Measurements from ENCODE around the gene SFXN4. TPM values are rescaled to one million over a fixed set of nuclear protein-coding genes. Genes with fewer than 3 reads are reported as not detected.
"Not testable (repeated sequence)": the region's sequence is repeated elsewhere in the genome, so short reads cannot be mapped to it uniquely, and the experiment has no call there.

The SFXN4 gene
- total RNA-seq, 2 experiments from 2014 or later: 27.8 to 46.4 TPM

DNA sequence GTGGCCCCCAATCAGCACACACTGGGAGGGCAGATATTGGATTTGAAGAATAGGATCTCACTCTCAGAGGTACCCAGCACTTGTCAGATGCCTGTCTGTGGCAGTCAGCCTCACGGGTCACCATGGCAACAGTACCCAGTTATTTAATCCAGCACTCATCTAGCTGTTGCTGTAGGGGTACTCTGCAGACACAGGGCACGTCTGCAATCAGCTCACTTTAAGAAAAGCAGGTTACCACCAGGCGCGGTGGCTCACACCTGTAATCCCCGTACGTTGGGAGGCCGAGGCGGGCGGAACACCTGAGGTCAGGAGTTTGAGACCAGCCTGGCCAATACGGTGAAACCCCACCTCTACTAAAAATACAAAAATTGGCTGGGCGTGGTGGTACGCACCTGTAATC lies 11.9 kb downstream of the SFXN4 start:
- TF ChIP-seq, protein P1, sequence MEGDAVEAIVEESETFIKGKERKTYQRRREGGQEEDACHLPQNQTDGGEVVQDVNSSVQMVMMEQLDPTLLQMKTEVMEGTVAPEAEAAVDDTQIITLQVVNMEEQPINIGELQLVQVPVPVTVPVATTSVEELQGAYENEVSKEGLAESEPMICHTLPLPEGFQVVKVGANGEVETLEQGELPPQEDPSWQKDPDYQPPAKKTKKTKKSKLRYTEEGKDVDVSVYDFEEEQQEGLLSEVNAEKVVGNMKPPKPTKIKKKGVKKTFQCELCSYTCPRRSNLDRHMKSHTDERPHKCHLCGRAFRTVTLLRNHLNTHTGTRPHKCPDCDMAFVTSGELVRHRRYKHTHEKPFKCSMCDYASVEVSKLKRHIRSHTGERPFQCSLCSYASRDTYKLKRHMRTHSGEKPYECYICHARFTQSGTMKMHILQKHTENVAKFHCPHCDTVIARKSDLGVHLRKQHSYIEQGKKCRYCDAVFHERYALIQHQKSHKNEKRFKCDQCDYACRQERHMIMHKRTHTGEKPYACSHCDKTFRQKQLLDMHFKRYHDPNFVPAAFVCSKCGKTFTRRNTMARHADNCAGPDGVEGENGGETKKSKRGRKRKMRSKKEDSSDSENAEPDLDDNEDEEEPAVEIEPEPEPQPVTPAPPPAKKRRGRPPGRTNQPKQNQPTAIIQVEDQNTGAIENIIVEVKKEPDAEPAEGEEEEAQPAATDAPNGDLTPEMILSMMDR (conservative IDR thresholded peaks at IDR 0.05; ENCODE audit: low read length): no peak
- no peak for TF ChIP-seq EZH2phosphoT487 (IDR thresholded peaks at IDR 0.05; ENCODE audit: borderline replicate concordance, low read depth, low read length)
- BruUV-seq (replicated peaks): no TSS peak
- H3K36me3 ChIP-seq (ENCODE audit: insufficient read depth, low read length): peaks cover 89% of the 10 kb centered on the region
- no peak overlapping the region for H3K27ac ChIP-seq (ENCODE audit: low read depth, low read length, poor library complexity, severe bottlenecking)
- POLR2A ChIA-PET: interaction anchor here (0.6 to 1.1 kb wide), 3 partner anchors 9 to 1140 kb away, joined by 3 to 4 read pairs (median 3); no protein-coding TSS in a partner anchor
- H3K4me3 ChIP-seq (ENCODE audit: low read depth, low read length, poor library complexity, severe bottlenecking): no peak overlapping the region
- H3K9me2 ChIP-seq (ENCODE audit: insufficient read depth, low read length): no peaks in the 10 kb centered on the region
- no peak overlapping the region for H2AFZ ChIP-seq (ENCODE audit: low read length)
- CTCF ChIA-PET (ENCODE audit: unreplicated experiment): no interaction called here
- no peaks in the 10 kb centered on the region for H3K9me3 ChIP-seq (ENCODE audit: low read length)
- H3K4me2 ChIP-seq (ENCODE audit: low read length): no peak overlapping the region
- H4K20me1 ChIP-seq (ENCODE audit: insufficient read depth, low read length): no peaks in the 10 kb centered on the region
- H3K4me1 ChIP-seq (ENCODE audit: insufficient read depth, low read length, poor library complexity, severe bottlenecking): peaks cover 4% of the 10 kb centered on the region
- DNase-seq (ENCODE audit: low spot score): no peak
- H3K79me2 ChIP-seq (ENCODE audit: insufficient read depth, low read depth, low read length): no peaks in the 10 kb centered on the region
- intact Hi-C loops (cut with micrococcal nuclease; ENCODE audit: unreplicated experiment): no loop called here

DNA sequence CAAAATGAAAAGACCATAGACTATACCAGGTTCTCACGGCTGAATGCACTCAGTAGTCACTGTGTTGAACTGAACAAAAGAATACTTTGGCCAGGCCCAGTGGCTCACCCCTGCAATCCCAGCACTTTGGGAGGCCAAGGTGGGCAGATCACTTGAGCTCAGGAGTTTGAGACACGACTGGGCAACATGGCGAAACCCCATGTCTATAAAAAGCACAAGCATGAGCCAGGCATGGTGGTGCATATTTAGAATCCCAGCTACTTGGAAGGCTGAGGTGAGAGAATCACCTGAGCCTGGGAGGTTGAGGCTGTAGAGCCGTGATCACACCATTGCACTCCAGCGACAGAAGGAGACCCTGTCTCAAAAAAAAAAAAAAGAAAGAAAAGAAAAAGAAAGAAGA lies 12.5 kb downstream of the SFXN4 start:
- Histone ChIP-seq H3K27ac (ENCODE audit: low read depth, low read length, poor library complexity, severe bottlenecking) (no peak overlapping the region), H3K9me2 (ENCODE audit: insufficient read depth, low read length) (no peaks in the 10 kb centered on the region), H3K4me2 (ENCODE audit: low read length) (no peak overlapping the region), H4K20me1 (ENCODE audit: insufficient read depth, low read length) (no peaks in the 10 kb centered on the region), H2AFZ (ENCODE audit: low read length) (no peak overlapping the region), H3K4me3 (ENCODE audit: low read depth, low read length, poor library complexity, severe bottlenecking) (no peak overlapping the region), H3K4me1 (ENCODE audit: insufficient read depth, low read length, poor library complexity, severe bottlenecking) (peaks cover 4% of the 10 kb centered on the region), H3K36me3 (ENCODE audit: insufficient read depth, low read length) (peaks cover 89% of the 10 kb centered on the region), H3K79me2 (ENCODE audit: insufficient read depth, low read depth, low read length) (no peaks in the 10 kb centered on the region), H3K9me3 (ENCODE audit: low read length) (no peaks in the 10 kb centered on the region)
- intact Hi-C loops (cut with micrococcal nuclease; ENCODE audit: unreplicated experiment): no loop called here
- CTCF ChIA-PET (ENCODE audit: unreplicated experiment): no interaction called here
- TF ChIP-seq EZH2phosphoT487 (IDR thresholded peaks at IDR 0.05; ENCODE audit: borderline replicate concordance, low read depth, low read length): no peak
- TF ChIP-seq, protein P1 (conservative IDR thresholded peaks at IDR 0.05; ENCODE audit: low read length): no peak
- POLR2A ChIA-PET: interaction anchor here (0.5 to 1.8 kb wide), 7 partner anchors 9 to 1734 kb away, joined by 3 to 9 read pairs (median 4); no protein-coding TSS in a partner anchor
- BruUV-seq (replicated peaks): no TSS peak
- DNase-seq (ENCODE audit: low spot score): no peak

DNA sequence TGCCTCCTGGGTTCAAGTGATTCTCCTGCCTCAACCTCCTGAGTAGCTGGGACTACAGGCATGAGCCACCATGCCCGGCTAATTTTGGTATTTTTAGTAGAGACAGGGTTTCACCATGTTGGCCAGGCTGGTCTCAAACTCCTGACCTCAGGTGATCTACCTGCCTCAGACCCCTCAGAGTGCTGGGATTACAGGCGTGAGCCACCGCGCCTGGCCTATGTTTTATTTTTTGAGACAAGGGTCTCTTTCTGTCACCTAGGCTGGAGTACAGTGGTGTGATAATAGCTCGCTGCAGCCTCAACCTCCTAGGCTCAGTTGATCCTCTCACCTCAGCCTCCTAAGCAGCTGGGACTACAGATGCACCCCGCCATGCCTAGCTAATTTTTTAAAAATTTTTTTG lies 13.9 kb downstream of the SFXN4 start:
- DNase-seq (ENCODE audit: low spot score); CTCF ChIA-PET (ENCODE audit: unreplicated experiment); H3K9me2 ChIP-seq (ENCODE audit: insufficient read depth, low read length); H3K4me3 ChIP-seq (ENCODE audit: low read depth, low read length, poor library complexity, severe bottlenecking); BruUV-seq (replicated peaks); intact Hi-C loops (cut with micrococcal nuclease; ENCODE audit: unreplicated experiment); H2AFZ ChIP-seq (ENCODE audit: low read length); H3K27ac ChIP-seq (ENCODE audit: low read depth, low read length, poor library complexity, severe bottlenecking); H4K20me1 ChIP-seq (ENCODE audit: insufficient read depth, low read length); H3K4me2 ChIP-seq (ENCODE audit: low read length); H3K9me3 ChIP-seq (ENCODE audit: low read length); H3K79me2 ChIP-seq (ENCODE audit: insufficient read depth, low read depth, low read length); H3K4me1 ChIP-seq (ENCODE audit: insufficient read depth, low read length, poor library complexity, severe bottlenecking): not testable (repeated sequence)
- POLR2A ChIA-PET: interaction anchor here (0.6 to 1.8 kb wide), 5 partner anchors 10 to 407 kb away, joined by 3 to 9 read pairs (median 4); no protein-coding TSS in a partner anchor
- H3K36me3 ChIP-seq (ENCODE audit: insufficient read depth, low read length): peaks cover 93% of the 10 kb centered on the region

All from OCI-LY7 (cell line).